GM12878 (cell line): Measurements from ENCODE around the gene DIRAS1. TPM values are rescaled to one million over a fixed set of nuclear protein-coding genes. Genes with fewer than 3 reads are reported as not detected.

Source experiments
- ATAC-seq: fragments of 200-7000 bp; cut with Tn5 transposase; 3 replicates; pipeline ENCODE4 v1.9.1; 2020; ENCODE audit warnings: mild to moderate bottlenecking, moderate library complexity
- BruUV-seq: library from RNA; stranded (reverse); fragments of 400-500 nt; replicated peaks from 2 replicates; lab custom pipeline; 2021; lab: Mats Ljungman, UMichigan
- CTCF ChIA-PET: fragments of 300-600 bp; sonication (Branson Sonifier 250); formaldehyde crosslinking; extraction: SDS; loops from one replicate; lab custom pipeline; 2021; ENCODE audit warnings: inconsistent platforms; lab: Yijun Ruan, JAX
- POLR2A ChIA-PET: fragments of 350-600 bp; formaldehyde crosslinking; extraction: SDS; loops from one replicate; lab custom pipeline; 2021; ENCODE audit warnings: inconsistent platforms; lab: Charles Lee
- RAD21 ChIA-PET: fragments of 300-600 bp; sonication (Branson Sonifier 250); formaldehyde crosslinking; loops from one replicate; lab custom pipeline; 2023; ENCODE audit warnings: antibody characterized with exemption; ENCODE audit not compliant: unreplicated experiment; lab: Charles Lee
- SMC1A ChIA-PET: fragments of 300-600 bp; sonication (Branson Sonifier 250); formaldehyde crosslinking; loops from one replicate; lab custom pipeline; 2023; ENCODE audit not compliant: unreplicated experiment, uncharacterized antibody; lab: Charles Lee
- DNase-seq: peaks from one replicate; pipeline ENCODE4 v3.0.0-alpha.2; 2011; ENCODE audit warnings: low read depth, low spot score
- FAIRE-seq: peaks from 3 replicates; lab custom pipeline; 2011; peaks lifted over from hg19 to GRCh38; lab: Jason Lieb, UNC
- H2AFZ ChIP-seq: 2 replicates; pipeline ENCODE4 v1.6.0; 2011; ENCODE audit warnings: low read depth, low read length, control low read depth; ENCODE audit not compliant: control insufficient read depth
- H3K27ac ChIP-seq: 2 replicates; pipeline ENCODE4 v1.5.1; 2011; ENCODE audit warnings: control low read depth; ENCODE audit not compliant: control insufficient read depth, insufficient read depth
- H3K27me3 ChIP-seq, 2 experiments: replicated peaks in 1 of 2; 2 replicates each; pipeline versions ENCODE4 v1.6.0 to v1.6.1; 2011; ENCODE audit warnings: low read length in 1 of 2; ENCODE audit not compliant: control insufficient read depth in 2 of 2, insufficient read depth in 2 of 2
- H3K36me3 ChIP-seq, 2 experiments: 2 replicates each; pipeline ENCODE4 v1.5.1; 2011; ENCODE audit warnings: low read length in 1 of 2; ENCODE audit not compliant: control insufficient read depth in 2 of 2, insufficient read depth in 2 of 2
- H3K4me1 ChIP-seq: 2 replicates; pipeline ENCODE4 v1.6.1; 2011; ENCODE audit warnings: mild to moderate bottlenecking, low read length, moderate library complexity, mixed read lengths; ENCODE audit not compliant: control insufficient read depth, insufficient read depth
- H3K4me2 ChIP-seq: 2 replicates; pipeline ENCODE4 v1.6.0; 2011; ENCODE audit warnings: control low read depth; ENCODE audit not compliant: control insufficient read depth, insufficient read depth
- H3K4me3 ChIP-seq: fragments of 200-600 bp; sonication (generic); 2 replicates; pipeline ENCODE4 v1.5.1; 2016
- H3K79me2 ChIP-seq: 2 replicates; pipeline ENCODE4 v1.6.0; 2011; ENCODE audit warnings: low read length; ENCODE audit not compliant: control insufficient read depth, insufficient read depth
- H3K9ac ChIP-seq: 2 replicates; pipeline ENCODE4 v1.8.0; 2011; ENCODE audit warnings: low read length, control low read depth, mixed read lengths; ENCODE audit not compliant: control insufficient read depth, insufficient read depth
- H3K9me3 ChIP-seq: replicated peaks from 3 replicates; pipeline ENCODE4 v1.5.1; 2011; ENCODE audit warnings: mild to moderate bottlenecking, low read length; ENCODE audit not compliant: control insufficient read depth, insufficient read depth
- H4K20me1 ChIP-seq: 2 replicates; pipeline ENCODE4 v1.6.0; 2011; ENCODE audit not compliant: control insufficient read depth, insufficient read depth
- CBFB ChIP-seq: IDR thresholded peaks from 2 replicates; pipeline ENCODE4 v1.6.1; 2016; ENCODE audit warnings: antibody characterized with exemption, low read depth
- CHD4 ChIP-seq: fragments of 200-600 bp; sonication (generic); IDR thresholded peaks from 2 replicates; pipeline ENCODE4 v1.6.1; 2016; ENCODE audit warnings: mild to moderate bottlenecking
- HDGF ChIP-seq: fragments of 450-650 bp; IDR thresholded peaks from 2 replicates; pipeline ENCODE4 v1.6.1; 2016; ENCODE audit warnings: antibody characterized with exemption
- IRF3 ChIP-seq: fragments of 450-650 bp; IDR thresholded peaks from 2 replicates; pipeline ENCODE4 v1.6.1; 2014; ENCODE audit warnings: mild to moderate bottlenecking
- JUND ChIP-seq: IDR thresholded peaks from 2 replicates; pipeline ENCODE4 v1.6.1; 2012; ENCODE audit warnings: low read depth, mild to moderate bottlenecking, low read length, improper control_type of control experiment, moderate library complexity
- NFXL1 ChIP-seq: fragments of 450-650 bp; IDR thresholded peaks from 2 replicates; pipeline ENCODE4 v1.6.1; 2017; ENCODE audit warnings: antibody characterized with exemption, mild to moderate bottlenecking, borderline replicate concordance
- NKRF ChIP-seq: fragments of 450-650 bp; conservative IDR thresholded peaks from 2 replicates; pipeline ENCODE4 v1.6.1; 2017; ENCODE audit warnings: mild to moderate bottlenecking, moderate library complexity
- POLR2AphosphoS5 ChIP-seq: IDR thresholded peaks from 2 replicates; pipeline ENCODE4 v1.6.1; 2011; ENCODE audit warnings: mild to moderate bottlenecking, low read length, inconsistent platforms
- RAD21 ChIP-seq: IDR thresholded peaks from 2 replicates; pipeline ENCODE4 v1.6.1; 2011; ENCODE audit warnings: mild to moderate bottlenecking, low read depth, low read length, moderate library complexity; ENCODE audit not compliant: insufficient read depth
- RB1 ChIP-seq: fragments of 450-650 bp; formaldehyde crosslinking; IDR thresholded peaks from 2 replicates; pipeline ENCODE4 v1.6.1; 2017; ENCODE audit warnings: mild to moderate bottlenecking, borderline replicate concordance
- SMARCA5 ChIP-seq: fragments of 450-650 bp; IDR thresholded peaks from 2 replicates; pipeline ENCODE4 v1.6.1; 2017; ENCODE audit warnings: mild to moderate bottlenecking
- TBL1XR1 ChIP-seq: IDR thresholded peaks from 2 replicates; pipeline ENCODE4 v1.6.1; 2012; ENCODE audit warnings: low read depth, low read length, improper control_type of control experiment
- USF2 ChIP-seq: IDR thresholded peaks from 2 replicates; pipeline ENCODE4 v1.6.1; 2011; ENCODE audit warnings: low read depth, low read length, improper control_type of control experiment, borderline replicate concordance
- ZNF217 ChIP-seq: fragments of 450-650 bp; IDR thresholded peaks from 2 replicates; pipeline ENCODE4 v1.6.1; 2017; ENCODE audit warnings: antibody characterized with exemption, mild to moderate bottlenecking
- ZNF274 ChIP-seq: IDR thresholded peaks from one replicate; pipeline ENCODE4 v1.8.0; 2011; ENCODE audit not compliant: insufficient read length, insufficient read depth
- WGBS: methylation state at CpG from one replicate; pipeline ENCODE4 v1.1.6; 2016; ENCODE audit warnings: low lambda C conversion rate; ENCODE audit not compliant: insufficient replicate concordance, insufficient coverage; ENCODE audit errors: missing lambda C conversion rate; 5-methylcytosine and 5-hydroxymethylcytosine counted together
- in situ Hi-C: fragments of 300-500 bp; cut with MboI; formaldehyde crosslinking; loops from 9 replicates; pipeline ENCODE4 v1.14.3; 2018; ENCODE audit warnings: mixed read lengths
- intact Hi-C: fragments of 100-400 bp; cut with micrococcal nuclease; formaldehyde crosslinking; loops from one replicate; pipeline ENCODE4 v1.14.2; 2022; ENCODE audit not compliant: unreplicated experiment
- polyA plus RNA-seq, 11 experiments: library from polyadenylated mRNA; depleted of rRNA in 4 of 11; unstranded in 6 of 11; stranded (reverse) in 5 of 11; fragments of >200 nt; fragmentation: Nextera tagmentation in 4 of 11; fragmentation: Illumina TruSeq in 1 of 11; extraction: Ambion mirVana in 4 of 11; extraction: Trizol in 1 of 11; gene quantifications; 1 replicate in 1 of 11; 2 replicates in 10 of 11; pipeline versions ENCODE4 v1.2.1 to v1.2.3, GENCODE V29; 2011 to 2016; ENCODE audit warnings: inconsistent platforms in 2 of 11, missing spikeins in 2 of 11, low read depth in 1 of 11
- total RNA-seq, 4 experiments: library from RNA; depleted of rRNA in 3 of 4; stranded (reverse); fragments of >200 nt in 3 of 4; fragmentation: Illumina TruSeq in 1 of 4; extraction: Trizol in 1 of 4; gene quantifications; 2 replicates each; pipeline versions ENCODE4 v1.2.1 to v1.2.3, GENCODE V29; 2013 to 2021
- TF ChIP-seq, protein P1 (sequence below): fragments of 150-350 bp; IDR thresholded peaks from 2 replicates; pipeline ENCODE4 v1.6.1; 2016; ENCODE audit warnings: low read depth, low read length

Gene DIRAS1
- total and polyA plus RNA-seq, 10 of the 15 experiments (the other 5 are each of a cell fraction or from before 2014, with no cell fraction given): 0.04 to 0.18 (median 0.08) TPM; not detected in 3

DNA sequence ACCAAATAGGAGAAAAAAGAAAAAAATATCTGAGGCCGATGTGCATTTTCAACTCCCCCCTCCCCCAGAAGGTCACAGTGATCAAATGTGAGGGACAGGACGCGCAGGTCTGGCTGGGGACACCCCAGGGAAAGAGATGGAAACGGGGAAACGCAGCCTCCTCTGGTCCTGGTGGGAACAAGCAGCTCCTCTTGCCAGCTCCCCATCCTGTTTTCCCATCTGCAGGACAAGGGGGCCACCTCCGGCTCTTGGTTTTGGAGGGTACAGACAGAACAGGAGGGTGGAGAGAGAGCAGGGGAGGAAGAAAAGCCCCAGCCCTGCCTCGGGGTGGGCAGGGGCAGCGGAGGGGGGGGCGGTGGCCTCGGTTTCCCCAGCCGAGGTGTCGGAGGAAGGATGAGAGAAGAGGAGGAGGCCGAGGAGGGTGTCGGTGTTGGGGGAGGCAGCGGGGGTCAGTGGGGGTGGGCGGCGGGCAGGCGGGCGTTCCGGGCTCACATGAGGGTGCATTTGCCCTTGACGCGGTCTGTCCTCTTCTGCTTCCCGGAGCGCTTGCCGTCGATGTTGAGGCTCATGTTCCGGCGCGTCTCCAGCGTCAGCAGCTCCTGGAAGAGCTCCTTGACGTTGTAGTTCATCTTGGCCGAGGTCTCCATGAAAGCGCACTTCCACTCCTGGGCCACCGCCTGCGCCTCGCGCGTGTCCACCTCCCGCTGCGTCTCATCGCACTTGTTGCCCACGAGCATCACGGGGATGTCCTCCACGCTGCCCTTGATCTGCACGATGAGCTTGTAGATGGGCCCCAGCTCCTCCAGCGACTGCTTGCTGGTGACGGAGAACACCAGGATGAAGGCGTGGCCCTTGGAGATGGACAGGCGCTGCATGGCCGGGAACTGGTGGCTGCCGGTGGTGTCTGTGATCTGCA lies 4.2 kb downstream of the DIRAS1 start:
- BruUV-seq: no TSS peak
- H3K27ac ChIP-seq: no peak overlapping the region
- DNase-seq (no peak), ATAC-seq (no peak), FAIRE-seq (no peak)
- H3K4me3 ChIP-seq: no peak overlapping the region
- TF ChIP-seq RB1 (no peak), CHD4 (no peak), CBFB (no peak), IRF3 (no peak), SMARCA5 (no peak), JUND (no peak), HDGF (no peak), ZNF274 (no peak), USF2 (no peak), RAD21 (no peak), ZNF217 (no peak), NKRF (no peak), TBL1XR1 (no peak), POLR2AphosphoS5 (no peak), NFXL1 (no peak)
- TF ChIP-seq, protein P1, sequence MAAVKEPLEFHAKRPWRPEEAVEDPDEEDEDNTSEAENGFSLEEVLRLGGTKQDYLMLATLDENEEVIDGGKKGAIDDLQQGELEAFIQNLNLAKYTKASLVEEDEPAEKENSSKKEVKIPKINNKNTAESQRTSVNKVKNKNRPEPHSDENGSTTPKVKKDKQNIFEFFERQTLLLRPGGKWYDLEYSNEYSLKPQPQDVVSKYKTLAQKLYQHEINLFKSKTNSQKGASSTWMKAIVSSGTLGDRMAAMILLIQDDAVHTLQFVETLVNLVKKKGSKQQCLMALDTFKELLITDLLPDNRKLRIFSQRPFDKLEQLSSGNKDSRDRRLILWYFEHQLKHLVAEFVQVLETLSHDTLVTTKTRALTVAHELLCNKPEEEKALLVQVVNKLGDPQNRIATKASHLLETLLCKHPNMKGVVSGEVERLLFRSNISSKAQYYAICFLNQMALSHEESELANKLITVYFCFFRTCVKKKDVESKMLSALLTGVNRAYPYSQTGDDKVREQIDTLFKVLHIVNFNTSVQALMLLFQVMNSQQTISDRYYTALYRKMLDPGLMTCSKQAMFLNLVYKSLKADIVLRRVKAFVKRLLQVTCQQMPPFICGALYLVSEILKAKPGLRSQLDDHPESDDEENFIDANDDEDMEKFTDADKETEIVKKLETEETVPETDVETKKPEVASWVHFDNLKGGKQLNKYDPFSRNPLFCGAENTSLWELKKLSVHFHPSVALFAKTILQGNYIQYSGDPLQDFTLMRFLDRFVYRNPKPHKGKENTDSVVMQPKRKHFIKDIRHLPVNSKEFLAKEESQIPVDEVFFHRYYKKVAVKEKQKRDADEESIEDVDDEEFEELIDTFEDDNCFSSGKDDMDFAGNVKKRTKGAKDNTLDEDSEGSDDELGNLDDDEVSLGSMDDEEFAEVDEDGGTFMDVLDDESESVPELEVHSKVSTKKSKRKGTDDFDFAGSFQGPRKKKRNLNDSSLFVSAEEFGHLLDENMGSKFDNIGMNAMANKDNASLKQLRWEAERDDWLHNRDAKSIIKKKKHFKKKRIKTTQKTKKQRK: no peak
- RAD21 ChIA-PET: no interaction called here
- SMC1A ChIA-PET: interaction anchor here (1.0 kb wide), 1 partner anchor 10 kb away, joined by 3 read pairs; no protein-coding TSS in a partner anchor
- H3K4me2 ChIP-seq: no peak overlapping the region
- H3K9me3 ChIP-seq: peaks cover 7% of the 10 kb centered on the region; the same call in 1 of the 3 replicates
- no peaks in the 10 kb centered on the region for H3K36me3 ChIP-seq
- H3K9ac ChIP-seq: no peak overlapping the region
- POLR2A ChIA-PET: no interaction called here
- 85% methylated on average over 35 of the region's 51 CpGs for WGBS
- no peaks in the 10 kb centered on the region for H3K79me2 ChIP-seq
- H3K4me1 ChIP-seq: no peaks in the 10 kb centered on the region
- H3K27me3 ChIP-seq: peaks cover 1 to 3% of the 10 kb centered on the region in 2 experiments; a peak in 1 of 4 replicates
- intact Hi-C loops (no loop called here), in situ Hi-C loops (no loop called here)
- CTCF ChIA-PET: no interaction called here
- H2AFZ ChIP-seq: no peak overlapping the region
- no peaks in the 10 kb centered on the region for H4K20me1 ChIP-seq
